CD4-positive, alpha-beta T cell treated with Interleukin-15 for 4 hours (primary cell): Measurements from ENCODE around the gene HORMAD2.
"Not testable (repeated sequence)": the region's sequence is repeated elsewhere in the genome, so short reads cannot be mapped to it uniquely, and the experiment has no call there.

Experiments
- DNase-seq: peaks from one replicate; pipeline ENCODE4 v3.0.0-alpha.2; 2020; ENCODE audit warnings: low spot score

HORMAD2 gene

DNA sequence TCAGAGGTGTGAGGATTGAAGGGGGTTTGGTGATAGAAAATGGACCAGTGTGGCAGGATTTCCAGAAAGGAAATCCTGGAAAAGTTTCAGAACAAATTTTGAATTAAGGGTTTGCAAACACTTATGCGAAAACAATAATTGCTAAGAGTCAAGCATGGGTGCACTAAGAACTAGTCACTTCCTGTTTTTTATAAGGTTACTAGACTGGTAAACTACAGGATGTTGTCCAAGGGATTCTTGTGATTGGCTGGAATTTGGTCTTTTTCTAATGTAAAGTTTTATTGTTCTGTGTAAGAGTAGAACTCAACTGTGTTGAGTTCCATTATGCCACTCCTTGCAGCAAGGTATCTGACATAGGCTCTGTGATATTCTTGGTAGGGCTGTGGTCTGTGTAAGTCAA, 112.2 kb downstream of the HORMAD2 start:
- DNase-seq = no peak

DNA sequence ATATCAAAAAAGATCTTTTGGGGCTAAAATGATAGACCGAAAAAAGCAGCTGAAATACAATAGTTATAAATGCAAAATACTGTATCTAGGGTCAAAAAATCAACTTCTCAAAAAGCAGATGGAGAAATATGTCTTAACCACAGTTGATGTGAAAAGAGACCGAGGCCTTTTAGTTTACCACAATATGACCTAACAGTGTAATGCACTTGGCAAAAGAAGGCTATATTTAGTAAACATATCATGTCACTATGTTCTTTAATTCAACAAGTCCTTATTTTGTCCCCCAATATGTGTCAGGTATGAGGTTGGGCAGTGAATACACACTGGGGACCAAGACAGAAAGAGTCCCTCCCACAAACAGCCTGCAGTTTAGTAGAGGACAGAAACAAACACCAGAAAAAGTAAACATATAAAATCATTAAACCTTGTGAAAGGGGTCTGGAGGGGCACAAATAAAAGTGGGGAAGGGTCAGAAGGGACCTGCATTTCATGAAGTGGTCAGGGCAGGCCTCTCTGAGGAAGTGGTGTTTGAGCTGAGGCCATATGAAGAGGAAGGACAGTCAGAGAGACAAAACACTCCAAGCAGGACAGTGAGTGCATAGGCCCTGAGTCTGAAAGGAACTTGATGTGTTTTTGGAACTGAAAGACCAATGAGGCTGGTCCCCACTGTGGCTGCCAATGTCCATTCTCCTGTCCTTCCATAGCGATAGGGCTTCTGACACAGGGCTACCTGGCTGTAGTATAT, 112.9 kb downstream of the HORMAD2 start:
- no peak for DNase-seq

DNA sequence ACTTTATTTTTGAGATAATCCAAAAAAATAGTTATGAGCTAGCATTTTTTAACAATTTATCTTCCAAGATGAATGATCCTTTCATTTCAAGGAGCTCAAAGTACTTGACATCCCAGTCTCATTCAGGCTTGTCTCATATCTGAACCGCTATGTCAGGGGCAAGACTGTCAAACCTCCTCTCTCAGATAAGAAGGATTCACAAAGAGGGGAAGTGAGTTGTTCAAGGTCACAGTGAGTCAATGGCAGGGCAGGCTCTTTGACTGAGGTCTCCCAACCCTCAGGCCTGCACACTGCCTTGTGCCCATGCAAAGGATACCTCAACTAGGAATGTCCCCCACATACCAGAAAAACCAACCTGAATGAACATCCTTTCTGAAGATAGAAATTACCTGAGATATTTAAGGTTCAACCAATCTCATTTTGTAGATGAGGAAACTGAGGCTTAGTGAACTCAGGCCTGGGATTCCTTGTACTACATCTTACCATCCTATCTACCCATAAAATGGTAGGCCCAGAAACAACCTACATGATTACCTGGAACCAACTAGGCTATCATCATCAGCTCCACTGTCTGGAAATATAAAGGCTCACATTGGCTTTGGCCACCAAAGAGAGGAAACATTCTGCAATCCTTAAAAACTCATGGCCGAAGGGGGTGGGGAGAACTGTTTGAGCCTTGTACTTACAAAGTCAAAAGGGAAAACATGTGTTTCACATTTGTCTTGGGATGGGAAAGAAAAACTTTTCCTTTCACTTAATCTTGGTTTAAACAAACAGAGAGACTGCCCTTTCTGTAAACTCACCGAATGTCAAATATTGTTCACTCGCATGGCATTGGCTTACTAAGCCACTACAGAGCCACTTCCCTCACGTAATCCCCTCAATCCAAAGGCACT, 115.2 kb downstream of the HORMAD2 start:
- no peak for DNase-seq

DNA sequence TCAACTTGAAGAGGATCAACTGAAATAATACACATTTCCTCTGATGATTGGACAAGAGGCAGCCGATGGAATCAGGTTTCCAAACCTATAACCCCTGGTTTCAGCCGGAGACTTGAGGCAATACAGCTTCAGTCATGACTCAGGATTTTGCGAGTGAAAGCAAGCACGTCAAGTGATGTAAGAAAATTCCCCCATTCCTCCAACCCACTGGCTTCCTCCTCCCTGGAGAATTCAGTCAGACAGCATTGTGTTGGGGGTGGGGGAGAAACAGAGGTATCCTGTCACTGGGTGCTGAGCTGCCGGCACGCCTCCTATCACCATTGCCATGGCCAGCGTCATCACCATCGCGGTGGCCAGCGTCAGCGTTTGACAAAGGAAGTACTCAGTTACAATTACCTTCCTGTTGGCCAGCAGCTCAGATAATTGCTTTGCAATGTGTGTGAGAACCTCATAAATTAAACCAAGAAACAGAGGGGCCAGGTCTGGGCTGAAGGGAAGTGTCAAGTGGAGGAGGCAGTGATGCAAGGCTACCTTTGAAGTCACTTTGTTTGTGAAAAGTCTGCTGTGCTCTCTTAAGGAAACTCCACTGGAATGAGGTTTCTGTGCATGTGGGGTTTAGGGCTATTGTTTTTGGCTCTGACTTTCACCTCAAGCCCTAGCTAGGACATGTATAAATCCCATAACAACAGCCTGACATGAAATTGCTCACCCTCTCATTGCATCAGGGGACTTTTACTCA, 116.0 kb downstream of the HORMAD2 start:
- DNase-seq = peak; percentile 12

DNA sequence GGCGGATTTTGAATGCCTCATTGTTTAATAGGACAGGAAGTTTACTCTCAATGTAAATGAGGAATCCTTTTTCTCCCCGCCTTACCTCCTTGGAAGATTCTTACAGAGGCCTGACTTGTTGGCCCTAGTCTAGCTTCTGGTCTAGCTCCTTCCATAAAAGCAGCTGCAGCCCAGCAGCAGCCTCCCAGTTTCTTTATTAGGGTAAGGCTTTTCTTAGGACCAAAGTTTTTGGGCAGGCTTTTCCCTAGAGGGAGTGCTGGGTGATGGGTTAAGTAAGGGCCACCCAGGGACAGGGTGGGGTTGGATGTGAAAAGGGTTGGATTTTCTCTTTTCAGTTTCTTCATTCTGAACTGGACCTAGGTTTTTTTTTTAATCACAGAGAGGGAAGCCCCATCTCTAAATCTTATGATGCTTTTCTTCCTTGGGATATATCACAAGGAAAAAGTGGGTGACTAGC, 116.6 kb downstream of the HORMAD2 start:
- DNase-seq = no peak

DNA sequence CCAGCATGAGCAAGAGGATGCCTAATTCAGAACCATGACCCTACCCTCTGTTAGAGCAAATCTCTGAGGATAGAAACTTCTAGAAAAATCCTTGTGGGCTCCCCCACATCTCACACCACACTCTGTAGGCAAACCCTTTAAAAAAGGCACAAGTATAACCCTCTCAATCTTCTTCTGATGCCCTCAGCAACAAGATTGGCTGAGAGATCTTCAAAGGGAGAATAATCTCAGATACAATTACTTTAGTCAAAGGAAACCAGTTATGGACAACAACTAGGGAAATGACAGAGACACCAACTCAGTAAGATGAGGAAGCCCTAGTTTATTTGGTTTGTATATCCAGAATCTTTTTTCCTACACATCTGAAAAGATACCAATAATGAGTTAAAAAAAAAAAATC, 117.1 kb downstream of the HORMAD2 start:
- DNase-seq = no peak

DNA sequence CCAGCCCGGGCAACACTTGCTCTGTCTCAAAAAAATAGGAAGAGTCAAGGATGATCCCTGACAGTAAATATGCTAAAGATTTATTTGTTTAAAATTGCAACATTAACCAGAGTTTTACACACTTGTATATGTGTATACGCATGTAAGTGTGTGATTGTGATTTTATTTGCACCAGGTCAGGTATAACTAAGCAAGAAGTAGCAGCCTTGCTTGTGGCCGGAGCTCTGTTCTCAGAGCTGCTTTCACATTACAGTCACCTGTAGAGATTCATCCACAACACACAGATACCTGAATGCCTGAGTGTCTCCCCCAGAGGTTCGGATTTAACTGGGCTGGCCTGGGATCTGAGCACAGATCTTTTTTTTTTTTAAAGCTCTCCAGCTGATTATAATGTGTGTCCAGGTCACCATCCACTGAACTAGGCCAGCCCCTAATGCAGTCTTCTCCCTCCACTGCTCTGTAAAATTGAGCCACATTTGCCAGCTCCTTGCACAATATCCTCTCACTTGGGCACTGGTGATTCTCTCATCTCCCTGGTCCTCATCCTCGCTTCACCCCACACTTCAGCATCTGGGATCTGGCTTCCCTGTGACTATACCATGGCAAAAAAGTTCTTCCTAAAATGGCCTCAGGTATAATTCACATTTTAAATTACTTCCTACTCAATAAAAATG, 118.0 kb downstream of the HORMAD2 start:
- no peak for DNase-seq

DNA sequence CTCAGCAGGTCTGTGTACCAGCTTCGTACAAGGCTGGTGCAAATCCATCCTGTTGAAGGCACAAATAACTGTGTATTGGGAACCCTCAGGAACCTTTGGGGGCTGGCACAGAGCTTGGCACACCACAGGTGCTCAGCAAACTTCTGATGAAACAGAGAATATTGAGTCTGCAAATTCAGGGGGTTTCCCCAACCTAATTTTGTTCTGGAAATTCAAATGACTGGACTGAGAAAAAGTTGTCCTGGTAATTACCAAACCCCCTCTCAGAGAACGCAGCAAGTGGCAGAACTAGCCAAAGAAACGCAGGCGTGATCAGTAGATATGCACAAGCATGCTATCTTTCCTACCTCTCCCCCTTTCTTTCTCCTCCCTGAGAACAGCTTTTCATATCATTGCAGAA, 118.7 kb downstream of the HORMAD2 start:
- no peak for DNase-seq

DNA sequence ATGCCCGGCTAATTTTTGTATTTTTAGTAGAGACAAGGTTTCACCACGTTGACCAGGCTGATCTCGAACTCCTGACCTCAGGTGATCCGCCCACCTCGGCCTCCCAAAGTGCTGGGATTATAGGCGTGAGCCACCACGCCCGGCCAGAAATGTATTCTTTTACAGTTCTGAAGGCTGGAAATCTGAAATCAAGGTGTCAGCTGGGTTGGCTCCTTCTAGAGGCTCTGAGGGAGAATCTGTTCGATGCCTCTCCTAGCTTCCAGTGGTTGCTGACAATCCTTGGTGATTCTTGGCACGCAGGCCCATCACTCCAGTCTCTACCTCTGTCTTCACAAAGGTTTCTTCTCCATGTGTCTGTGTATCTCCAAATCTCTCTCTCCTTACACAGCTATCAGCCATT, 120.6 kb downstream of the HORMAD2 start:
- not testable (repeated sequence) for DNase-seq

DNA sequence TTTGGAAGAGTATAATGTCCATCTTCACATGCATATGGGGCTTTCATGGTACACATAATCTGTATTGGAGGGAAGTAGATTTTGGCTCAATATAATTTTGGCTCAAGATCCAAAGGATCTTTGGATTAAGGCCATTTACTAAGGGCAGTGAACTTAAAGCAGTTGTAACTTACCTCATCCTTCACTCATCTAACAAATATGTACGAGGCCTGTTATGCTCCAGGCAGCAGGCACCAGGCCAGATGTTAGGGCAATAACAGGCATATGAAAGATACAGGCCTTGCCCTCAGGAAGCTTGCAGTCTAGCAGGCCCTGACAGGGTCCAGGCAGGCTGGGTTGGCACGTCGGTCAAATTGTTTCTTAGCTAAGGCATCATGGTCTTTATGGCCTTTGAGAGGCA, 121.7 kb downstream of the HORMAD2 start:
- no peak for DNase-seq

DNA sequence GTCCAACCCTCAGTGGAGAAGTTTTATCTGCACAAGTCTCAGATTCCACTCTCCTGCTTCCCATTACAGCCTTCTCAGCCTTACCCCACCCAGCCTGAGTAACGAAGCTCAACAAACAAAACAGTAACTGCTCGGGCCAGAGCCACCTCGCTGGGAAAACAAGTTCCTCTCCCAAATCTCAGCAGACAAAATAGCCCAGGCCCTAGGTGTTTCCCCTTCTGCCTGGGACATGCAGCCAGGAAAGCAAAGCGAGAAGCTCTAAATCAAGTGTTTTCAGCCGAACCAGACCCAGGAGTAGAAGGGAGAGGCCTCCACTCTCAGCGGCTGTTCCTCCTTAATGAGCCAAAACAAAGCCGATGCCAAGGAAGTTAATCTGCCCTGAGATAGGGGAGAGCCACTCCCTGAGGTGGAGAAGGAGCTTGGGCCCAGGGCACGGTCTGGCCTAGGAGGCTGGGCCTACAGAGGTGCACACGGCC, 122.3 kb downstream of the HORMAD2 start:
- DNase-seq = no peak

DNA sequence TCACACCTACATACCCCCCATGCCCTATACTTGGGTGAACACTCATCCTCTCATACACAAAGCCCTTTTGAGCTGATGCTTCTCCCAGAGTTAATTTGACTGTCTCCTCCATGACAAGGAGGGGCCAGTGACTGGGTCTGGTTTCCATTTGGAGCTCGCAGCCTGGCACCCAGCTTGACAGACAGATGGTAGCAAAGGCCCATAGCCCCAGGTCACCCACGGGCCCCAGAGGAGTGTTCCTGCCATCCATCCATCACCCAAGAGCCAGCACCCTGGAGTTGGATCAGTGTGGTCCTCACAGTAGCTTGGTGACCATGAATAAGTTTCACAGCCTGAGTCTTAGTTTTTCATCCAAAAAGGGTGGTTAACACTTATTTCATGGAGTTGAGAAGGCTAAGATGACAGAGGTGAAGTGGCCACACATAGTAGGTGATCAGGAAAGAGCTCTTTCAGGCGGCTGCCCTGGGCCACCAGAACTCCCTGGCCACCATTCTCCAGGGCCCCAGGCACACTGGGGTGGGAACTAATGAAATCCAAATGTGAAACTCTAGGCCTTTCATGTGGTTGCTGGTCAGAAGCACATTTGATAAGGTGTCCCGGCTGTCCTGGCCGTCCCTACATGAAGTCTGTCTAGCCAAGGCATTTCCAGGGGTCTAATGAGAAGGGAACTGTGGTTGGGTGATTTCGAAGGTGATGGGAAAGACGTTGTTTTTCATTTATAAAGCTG, 123.9 kb downstream of the HORMAD2 start:
- DNase-seq = no peak

DNA sequence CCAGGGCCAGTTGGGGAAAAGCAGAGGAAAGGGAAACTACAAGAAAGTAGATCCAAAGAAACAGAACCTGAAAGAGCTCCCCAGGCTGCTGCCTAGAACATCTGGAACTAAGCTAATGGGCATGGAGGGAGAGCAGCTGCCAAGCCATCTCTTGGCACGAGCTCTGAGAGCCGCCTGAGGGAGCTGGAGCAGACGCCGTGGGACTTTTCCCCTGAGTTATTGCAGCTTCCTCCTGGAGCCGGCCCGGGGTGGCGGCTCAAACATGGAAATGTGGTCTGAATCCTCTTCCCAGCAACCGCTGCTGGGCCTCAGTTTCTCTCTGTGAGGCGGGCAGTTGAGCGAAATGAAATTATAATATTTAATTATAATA, 124.5 kb downstream of the HORMAD2 start:
- no peak for DNase-seq

DNA sequence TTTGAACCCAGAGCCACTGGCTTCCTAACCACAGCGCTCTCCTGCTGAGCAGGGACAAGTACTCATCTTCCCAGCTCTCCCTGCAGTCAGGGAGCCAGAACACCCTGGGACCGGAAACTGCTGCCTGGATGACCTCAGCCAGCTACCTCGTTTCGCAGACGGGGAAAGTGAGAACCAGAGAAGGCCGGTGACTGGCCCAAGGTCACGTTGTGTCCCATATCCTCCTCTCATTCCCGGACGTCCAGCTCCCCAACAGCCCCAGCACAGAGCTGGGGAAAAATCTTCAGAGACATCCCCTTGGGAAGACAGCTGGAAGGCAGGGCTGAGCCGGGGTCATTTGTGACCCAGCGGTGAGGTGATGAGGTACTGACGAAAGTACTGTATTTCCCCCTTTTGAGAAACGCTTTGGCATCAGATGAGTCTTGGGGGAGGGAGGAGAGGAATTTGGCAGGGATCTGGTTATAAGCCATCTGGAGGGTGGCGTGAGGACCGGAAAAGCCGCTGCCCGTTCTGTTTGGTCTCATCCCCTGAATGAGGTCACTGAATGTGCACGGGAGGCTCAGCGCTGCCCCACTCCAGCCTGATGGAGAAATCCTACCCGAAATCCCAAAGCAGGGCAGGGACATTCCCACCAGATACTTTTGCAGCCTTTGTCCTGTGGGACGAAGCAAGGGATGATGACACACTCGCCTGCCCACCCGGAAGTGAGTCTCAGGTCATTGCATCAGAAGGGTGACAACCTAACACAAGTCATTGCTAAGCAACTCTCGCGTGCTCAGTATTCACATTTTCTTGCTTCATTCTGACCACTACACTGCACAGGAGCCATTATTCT, 125.2 kb downstream of the HORMAD2 start:
- no peak for DNase-seq

DNA sequence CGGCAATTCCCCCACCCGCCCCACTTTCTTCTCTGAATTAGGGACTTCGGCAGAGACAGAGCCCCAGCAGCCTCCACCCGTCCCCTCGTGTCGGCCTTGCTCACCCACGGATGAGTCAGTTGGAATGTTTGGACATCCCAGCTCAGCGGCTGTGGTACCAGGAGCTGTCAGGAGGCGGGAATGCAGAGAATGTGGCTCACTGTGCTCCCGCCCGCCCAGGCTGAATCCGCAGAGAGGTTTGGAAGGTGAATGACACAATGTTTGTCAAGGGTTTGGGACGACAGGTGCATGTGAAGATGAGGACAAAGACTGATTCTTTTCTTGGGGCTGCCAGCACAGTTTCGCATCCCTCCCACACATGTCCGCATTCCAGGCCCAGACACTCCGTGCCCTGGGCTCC, 126.7 kb downstream of the HORMAD2 start:
- no peak for DNase-seq

DNA sequence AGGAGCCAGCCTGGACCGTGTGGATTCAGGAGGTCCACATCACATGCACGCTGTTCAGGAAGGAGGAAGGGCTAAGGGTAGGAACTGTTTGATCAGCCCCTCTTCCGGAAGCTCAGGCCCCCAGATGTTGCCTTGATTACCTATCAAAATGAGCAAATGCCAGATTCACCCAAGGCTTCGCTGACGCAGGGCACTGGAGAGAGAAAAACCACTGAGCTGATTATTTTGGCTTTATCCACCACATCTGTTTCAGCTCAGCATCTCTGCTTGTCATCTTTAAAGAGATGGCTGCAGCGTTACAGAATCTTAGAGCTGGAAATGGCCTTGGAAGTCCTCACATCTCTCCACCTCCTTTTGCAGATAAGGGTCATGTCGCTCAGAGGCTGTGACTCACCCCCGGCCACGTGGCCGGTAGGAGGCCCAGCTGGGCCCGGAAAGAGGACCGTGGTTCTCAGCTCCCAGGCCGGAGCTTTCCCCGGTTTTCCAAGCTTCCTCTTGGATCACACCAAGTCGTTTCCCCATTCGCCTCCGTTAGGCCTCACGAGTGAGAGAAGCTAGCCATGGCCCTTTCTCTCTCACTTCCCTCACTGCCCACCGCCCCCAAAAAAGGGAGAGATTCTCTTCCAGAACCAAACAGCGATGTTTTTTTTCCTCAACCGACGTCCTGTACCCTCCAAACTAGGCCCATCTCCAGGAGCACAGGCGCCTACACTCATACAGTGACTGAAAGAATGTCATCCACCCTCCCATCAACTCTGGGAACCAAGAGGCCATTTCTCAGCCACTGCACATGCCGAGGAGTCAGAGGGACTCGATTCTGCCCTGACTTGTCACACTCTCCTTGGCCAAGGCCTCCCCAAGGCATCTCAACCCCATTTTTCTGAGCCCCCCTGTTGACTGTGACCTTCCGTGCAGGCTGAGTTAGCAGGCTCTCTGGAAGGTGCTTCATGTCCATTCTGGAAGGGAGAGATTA, 128.7 kb downstream of the HORMAD2 start:
- DNase-seq = no peak

DNA sequence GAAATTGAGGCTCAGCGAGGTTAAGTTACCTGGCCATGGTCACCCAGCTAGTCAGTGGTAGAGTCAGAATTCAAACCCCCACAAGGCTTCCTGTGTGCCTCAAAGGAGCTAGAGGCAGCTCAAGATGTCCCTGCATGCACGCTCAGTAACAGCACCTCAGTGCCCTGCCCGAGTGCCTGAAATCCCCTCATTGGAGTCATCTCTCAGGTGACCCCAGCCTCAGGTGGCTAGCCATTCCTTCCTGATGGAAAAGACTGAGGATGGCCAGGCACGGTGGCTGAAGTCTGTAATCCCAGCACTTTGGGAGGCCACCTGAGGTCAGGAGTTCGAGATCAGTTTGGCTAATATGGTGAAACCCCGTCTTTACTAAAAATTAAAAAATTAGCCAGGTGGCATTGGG, 129.4 kb downstream of the HORMAD2 start:
- DNase-seq = no peak

DNA sequence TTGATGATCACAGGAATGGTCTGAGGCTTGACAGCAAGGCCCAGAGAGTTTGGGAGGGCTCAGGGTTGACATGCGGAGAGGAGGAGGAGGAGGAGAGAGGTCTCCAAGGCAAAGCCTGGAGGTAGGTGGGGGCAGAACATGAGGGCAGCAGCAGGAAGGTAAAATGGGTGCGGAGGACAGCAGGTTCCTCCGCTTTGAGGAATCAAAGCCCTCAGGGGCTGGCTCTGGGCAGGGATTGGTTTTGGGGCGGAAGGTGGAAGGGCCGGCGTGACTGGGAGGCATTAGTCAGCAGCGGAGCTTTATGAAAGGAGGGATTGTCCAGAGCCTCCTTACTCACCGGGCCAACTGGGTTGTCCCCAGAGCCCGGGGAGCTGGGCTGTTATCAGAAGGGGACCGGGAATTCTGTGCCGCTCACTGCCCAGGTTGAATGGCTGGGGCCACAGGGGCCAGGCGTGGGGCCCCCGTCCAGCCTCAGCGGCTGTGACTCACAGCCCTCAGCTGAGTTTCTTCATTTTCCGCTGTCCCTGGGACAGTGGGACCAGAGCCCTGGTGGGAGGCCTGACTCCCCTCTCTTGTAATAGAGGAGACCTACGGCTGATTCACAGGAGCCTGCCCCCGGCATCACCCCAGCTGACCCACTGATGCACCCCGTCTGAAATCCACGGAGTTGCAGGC, 130.1 kb downstream of the HORMAD2 start:
- DNase-seq = no peak
